ENCODE measurements around the gene PRKG1.

PRKG1 gene

GRCh38 chr10:52248697-52249306 lies 1174.5 kb downstream of the PRKG1 start:
- no peak overlapping the region for H3K4me3 ChIP-seq (ENCODE audit: low read depth, low read length)
- TF ChIP-seq CTCF (IDR thresholded peaks at IDR 0.05; ENCODE audit: low read depth, low read length), result no peak

GRCh38 chr10:52249850-52250395 lies 1175.6 kb downstream of the PRKG1 start:
- H3K4me3 ChIP-seq (ENCODE audit: low read depth, low read length), result no peak overlapping the region
- no peak for TF ChIP-seq CTCF (IDR thresholded peaks at IDR 0.05; ENCODE audit: low read depth, low read length)

GRCh38 chr10:52250510-52250909 lies 1176.2 kb downstream of the PRKG1 start:
- no peak overlapping the region for H3K4me3 ChIP-seq (ENCODE audit: low read depth, low read length)
- no peak for TF ChIP-seq CTCF (IDR thresholded peaks at IDR 0.05; ENCODE audit: low read depth, low read length)

- no peak for TF ChIP-seq CTCF (IDR thresholded peaks at IDR 0.05; ENCODE audit: low read depth, low read length)
- H3K4me3 ChIP-seq (ENCODE audit: low read depth, low read length), result no peak overlapping the region
These were observed 1178.0 kb downstream of the PRKG1 start for GRCh38 chr10:52252307-52252706.

GRCh38 chr10:52256832-52257691 lies 1182.8 kb downstream of the PRKG1 start:
- no peak for TF ChIP-seq CTCF (IDR thresholded peaks at IDR 0.05; ENCODE audit: low read depth, low read length)

GRCh38 chr10:52257692-52258075 lies 1183.4 kb downstream of the PRKG1 start:
- no peak overlapping the region for H3K4me3 ChIP-seq (ENCODE audit: low read depth, low read length)
- TF ChIP-seq CTCF (IDR thresholded peaks at IDR 0.05; ENCODE audit: low read depth, low read length), result no peak

More at GRCh38 chr10:52256832-52257691, 1182.8 kb downstream of the PRKG1 start:
- no peak overlapping the region for H3K4me3 ChIP-seq (ENCODE audit: low read depth, low read length)
